SK-N-SH (cell line): ENCODE data around the gene MYO15A.

Experiments
- FOXM1 ChIP-seq: IDR thresholded peaks from 2 replicates; pipeline ENCODE4 v1.4.0; 2012; ENCODE audit warnings: low read depth, mild to moderate bottlenecking
- POLR2AphosphoS5 ChIP-seq: IDR thresholded peaks from 2 replicates; pipeline ENCODE4 v1.6.1; 2012; ENCODE audit warnings: low read depth, low read length
- RAD21 ChIP-seq: IDR thresholded peaks from 2 replicates; pipeline ENCODE4 v1.6.1; 2012; ENCODE audit warnings: mild to moderate bottlenecking, low read length
- USF2 ChIP-seq: fragments of 150-350 bp; IDR thresholded peaks from 2 replicates; pipeline ENCODE4 v1.6.1; 2017; ENCODE audit warnings: antibody characterized with exemption, low read length, low read depth, borderline replicate concordance
- TF ChIP-seq, protein P1 (sequence below): fragments of 200-600 bp; sonication (generic); IDR thresholded peaks from 2 replicates; pipeline ENCODE4 v1.6.1; 2017; ENCODE audit warnings: antibody characterized with exemption, mild to moderate bottlenecking, moderate library complexity

DNA sequence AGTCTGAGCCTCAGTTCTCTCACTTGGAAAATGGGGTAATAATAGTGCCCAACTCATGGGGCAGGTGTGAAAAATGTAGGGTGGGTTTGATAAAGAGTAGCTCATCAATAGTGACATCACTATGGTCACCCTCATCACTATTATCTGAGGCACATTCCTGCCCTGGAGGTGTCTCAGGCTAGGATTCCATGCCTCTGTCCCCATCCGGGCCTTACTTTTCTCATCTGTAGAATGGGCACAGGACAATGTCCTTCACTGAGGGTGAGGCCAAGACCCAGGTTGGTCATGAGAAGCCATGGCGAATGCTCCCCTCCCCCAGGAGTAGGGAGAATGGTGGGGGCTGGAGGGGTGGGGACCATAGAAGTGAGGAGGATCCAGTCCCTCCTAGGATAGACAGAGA lies 30.5 kb downstream of the MYO15A start:
- no peak for TF ChIP-seq USF2
- TF ChIP-seq, protein P1, sequence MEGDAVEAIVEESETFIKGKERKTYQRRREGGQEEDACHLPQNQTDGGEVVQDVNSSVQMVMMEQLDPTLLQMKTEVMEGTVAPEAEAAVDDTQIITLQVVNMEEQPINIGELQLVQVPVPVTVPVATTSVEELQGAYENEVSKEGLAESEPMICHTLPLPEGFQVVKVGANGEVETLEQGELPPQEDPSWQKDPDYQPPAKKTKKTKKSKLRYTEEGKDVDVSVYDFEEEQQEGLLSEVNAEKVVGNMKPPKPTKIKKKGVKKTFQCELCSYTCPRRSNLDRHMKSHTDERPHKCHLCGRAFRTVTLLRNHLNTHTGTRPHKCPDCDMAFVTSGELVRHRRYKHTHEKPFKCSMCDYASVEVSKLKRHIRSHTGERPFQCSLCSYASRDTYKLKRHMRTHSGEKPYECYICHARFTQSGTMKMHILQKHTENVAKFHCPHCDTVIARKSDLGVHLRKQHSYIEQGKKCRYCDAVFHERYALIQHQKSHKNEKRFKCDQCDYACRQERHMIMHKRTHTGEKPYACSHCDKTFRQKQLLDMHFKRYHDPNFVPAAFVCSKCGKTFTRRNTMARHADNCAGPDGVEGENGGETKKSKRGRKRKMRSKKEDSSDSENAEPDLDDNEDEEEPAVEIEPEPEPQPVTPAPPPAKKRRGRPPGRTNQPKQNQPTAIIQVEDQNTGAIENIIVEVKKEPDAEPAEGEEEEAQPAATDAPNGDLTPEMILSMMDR = no peak
- TF ChIP-seq FOXM1 = no peak
- no peak for TF ChIP-seq POLR2AphosphoS5
- TF ChIP-seq RAD21 = no peak
